Measurements from ENCODE around the gene AGPAT4. TPM values are rescaled to one million over a fixed set of nuclear protein-coding genes. Genes with fewer than 3 reads are reported as not detected.

Gene AGPAT4
- total RNA-seq, 1 experiment from 2014 or later = 22.0 TPM

- Histone ChIP-seq H4K5ac (ENCODE audit: insufficient read length, low read depth, low read length) (no peak overlapping the region), H3K4me1 (ENCODE audit: insufficient read depth, low read length) (peaks cover 2% of the 10 kb centered on the region; the same call in 1 of the 2 replicates), H3K27ac (ENCODE audit: insufficient read length, low read depth, low read length) (no peak overlapping the region), H3K27me3 (ENCODE audit: insufficient read depth, low read length) (no peaks in the 10 kb centered on the region), H2BK15ac (ENCODE audit: low read depth, low read length) (no peak overlapping the region), H3K4ac (ENCODE audit: low read depth, low read length) (no peak overlapping the region), H3T11ph (ENCODE audit: low read length) (no peak overlapping the region), H3K9ac (ENCODE audit: extremely low read depth, insufficient read length, low read length) (no peak overlapping the region), H3K56ac (ENCODE audit: insufficient read length, low read depth, low read length) (no peak overlapping the region), H3K14ac (ENCODE audit: insufficient read depth, low read length) (no peak overlapping the region), H3K4me2 (ENCODE audit: insufficient read depth, insufficient read length, low read length) (no peak overlapping the region), H2BK20ac (ENCODE audit: low read depth, low read length, poor library complexity, severe bottlenecking) (no peak overlapping the region), H4K91ac (ENCODE audit: insufficient read length, low read depth, low read length) (no peak overlapping the region), H4K20me1 (ENCODE audit: control insufficient read depth, insufficient read depth, insufficient read length) (no peaks in the 10 kb centered on the region), H2AK5ac (ENCODE audit: insufficient read length, low read length) (no peak overlapping the region), H2BK120ac (ENCODE audit: low read depth, low read length, poor library complexity, severe bottlenecking) (no peak overlapping the region), H3K79me1 (ENCODE audit: insufficient read depth, low read depth, low read length, poor library complexity, severe bottlenecking) (peaks cover 6% of the 10 kb centered on the region), H3K18ac (ENCODE audit: insufficient read length, low read depth, low read length) (no peak overlapping the region), H3K9me3 (ENCODE audit: control insufficient read depth, low read depth, low read length) (no peaks in the 10 kb centered on the region), H3K23me2 (ENCODE audit: insufficient read length, low read depth, low read length, poor library complexity, severe bottlenecking) (no peaks in the 10 kb centered on the region), H3K23ac (ENCODE audit: insufficient read length, low read depth, low read length) (no peak overlapping the region), H4K8ac (replicated peaks; ENCODE audit: insufficient read length, low read depth, low read length) (no peak overlapping the region), H2BK5ac (ENCODE audit: insufficient read length, low read length) (no peak overlapping the region), H2AFZ (ENCODE audit: low read length) (no peak overlapping the region), H2BK12ac (ENCODE audit: insufficient read length, low read depth, low read length) (no peak overlapping the region), H3K79me2 (ENCODE audit: insufficient read depth, low read length) (peaks cover 5% of the 10 kb centered on the region; the same call in 1 of the 2 replicates)
- H3K27me3 Mint-ChIP-seq (ENCODE audit: low read depth) = no peaks in the 10 kb centered on the region; the same call in 1 of the 2 replicates
- DNase-seq = no peak
- H3K36me3 Mint-ChIP-seq (ENCODE audit: insufficient read depth in 1 of 3, low read depth in 3 of 3) = peaks cover 30 to 51% (median 40%) of the 10 kb centered on the region in 3 experiments
- H3K9me3 Mint-ChIP-seq = no peaks in the 10 kb centered on the region
- peaks cover 35 to 36% of the 10 kb centered on the region in 2 experiments for H3K4me1 Mint-ChIP-seq
- H3K4me3 Mint-ChIP-seq = no peak overlapping the region; a peak in 1 of 5 replicates
- no peak for TF ChIP-seq CTCF (conservative IDR thresholded peaks at IDR 0.05)
- no CpG with 5 or more reads among the region's 8 CpGs for WGBS (ENCODE audit: extremely low coverage, insufficient read length, low lambda C conversion rate)
- H3K27ac Mint-ChIP-seq = peak overlapping the region; percentile 13 to 78 (median 74); a peak in 5 of 7 replicates
Measured at GRCh38 chr6:161264181-161264580, 9.7 kb downstream of the AGPAT4 start.
